Colonic mucosa (tissue), 4 donors: ENCODE results near the gene DDX42. TPM values are rescaled to one million over a fixed set of nuclear protein-coding genes. Genes with fewer than 3 reads are reported as not detected.
"Not testable (repeated sequence)": the region's sequence is repeated elsewhere in the genome, so short reads cannot be mapped to it uniquely, and the experiment has no call there.

Experiments used
- DNase-seq: peaks from one replicate; pipeline ENCODE4 v3.0.0-alpha.2; 2020
- H3K27ac ChIP-seq: fragments of 200-600 bp; one replicate; pipeline ENCODE4 v1.8.0; 2021
- H3K27me3 ChIP-seq: fragments of 200-600 bp; one replicate; pipeline ENCODE4 v1.8.0; 2021
- H3K36me3 ChIP-seq: fragments of 200-600 bp; one replicate; pipeline ENCODE4 v1.8.0; 2021
- H3K4me1 ChIP-seq: fragments of 200-600 bp; one replicate; pipeline ENCODE4 v1.8.0; 2021; ENCODE audit warnings: mild to moderate bottlenecking
- H3K4me3 ChIP-seq: fragments of 200-600 bp; one replicate; pipeline ENCODE4 v1.8.0; 2021
- H3K9ac ChIP-seq, 2 donors: one replicate each; pipeline ENCODE4 v1.7.0; 2013; ENCODE audit warnings: control low read depth in 2 of 2, low read depth in 2 of 2, low read length in 2 of 2
- H3K9me3 ChIP-seq: fragments of 200-600 bp; one replicate; pipeline ENCODE4 v1.8.0; 2021
- intact Hi-C: fragments of 100-400 bp; cut with DNase I; formaldehyde crosslinking; loops from one replicate; pipeline ENCODE4 v1.14.1; 2022
- total RNA-seq, 2 donors: library from RNA; stranded (reverse); fragmentation: NEBNext Ultra II Directional in 1 of 2; extraction: Animal tissue kit (Norgen Biotek cat#: 25700) in 1 of 2; gene quantifications; one replicate each; pipeline ENCODE4 v1.2.1, GENCODE V29; 2021
- TF ChIP-seq, protein P1 (sequence below): fragments of 200-600 bp; IDR thresholded peaks from one replicate; pipeline ENCODE4 v1.8.0; 2022; ENCODE audit warnings: antibody characterized with exemption, mild to moderate bottlenecking
- donor health status: healthy.
- donor health status: DM: no; HTN: no; CAD: no.
- donor health status: DM: no; HTN: no; CAD: no.

Gene DDX42
- total RNA-seq, 2 donors from 2014 or later, result 71.1 to 74.5 TPM

GRCh38 chr17:63840591-63841349, 66.8 kb downstream of the DDX42 start:
- Histone ChIP-seq H3K27me3 (no peaks in the 10 kb centered on the region), H3K36me3 (no peaks in the 10 kb centered on the region), H3K4me3 (peak overlapping the region; percentile 93), H3K4me1 (peaks cover 19% of the 10 kb centered on the region), H3K9me3 (no peaks in the 10 kb centered on the region), H3K9ac (peak overlapping the region; percentile 98 to 99), H3K27ac (peak overlapping the region; percentile 92)
- TF ChIP-seq, protein P1, sequence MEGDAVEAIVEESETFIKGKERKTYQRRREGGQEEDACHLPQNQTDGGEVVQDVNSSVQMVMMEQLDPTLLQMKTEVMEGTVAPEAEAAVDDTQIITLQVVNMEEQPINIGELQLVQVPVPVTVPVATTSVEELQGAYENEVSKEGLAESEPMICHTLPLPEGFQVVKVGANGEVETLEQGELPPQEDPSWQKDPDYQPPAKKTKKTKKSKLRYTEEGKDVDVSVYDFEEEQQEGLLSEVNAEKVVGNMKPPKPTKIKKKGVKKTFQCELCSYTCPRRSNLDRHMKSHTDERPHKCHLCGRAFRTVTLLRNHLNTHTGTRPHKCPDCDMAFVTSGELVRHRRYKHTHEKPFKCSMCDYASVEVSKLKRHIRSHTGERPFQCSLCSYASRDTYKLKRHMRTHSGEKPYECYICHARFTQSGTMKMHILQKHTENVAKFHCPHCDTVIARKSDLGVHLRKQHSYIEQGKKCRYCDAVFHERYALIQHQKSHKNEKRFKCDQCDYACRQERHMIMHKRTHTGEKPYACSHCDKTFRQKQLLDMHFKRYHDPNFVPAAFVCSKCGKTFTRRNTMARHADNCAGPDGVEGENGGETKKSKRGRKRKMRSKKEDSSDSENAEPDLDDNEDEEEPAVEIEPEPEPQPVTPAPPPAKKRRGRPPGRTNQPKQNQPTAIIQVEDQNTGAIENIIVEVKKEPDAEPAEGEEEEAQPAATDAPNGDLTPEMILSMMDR, result no peak
- no peak for DNase-seq
- intact Hi-C loops, result no loop called here

DNA sequence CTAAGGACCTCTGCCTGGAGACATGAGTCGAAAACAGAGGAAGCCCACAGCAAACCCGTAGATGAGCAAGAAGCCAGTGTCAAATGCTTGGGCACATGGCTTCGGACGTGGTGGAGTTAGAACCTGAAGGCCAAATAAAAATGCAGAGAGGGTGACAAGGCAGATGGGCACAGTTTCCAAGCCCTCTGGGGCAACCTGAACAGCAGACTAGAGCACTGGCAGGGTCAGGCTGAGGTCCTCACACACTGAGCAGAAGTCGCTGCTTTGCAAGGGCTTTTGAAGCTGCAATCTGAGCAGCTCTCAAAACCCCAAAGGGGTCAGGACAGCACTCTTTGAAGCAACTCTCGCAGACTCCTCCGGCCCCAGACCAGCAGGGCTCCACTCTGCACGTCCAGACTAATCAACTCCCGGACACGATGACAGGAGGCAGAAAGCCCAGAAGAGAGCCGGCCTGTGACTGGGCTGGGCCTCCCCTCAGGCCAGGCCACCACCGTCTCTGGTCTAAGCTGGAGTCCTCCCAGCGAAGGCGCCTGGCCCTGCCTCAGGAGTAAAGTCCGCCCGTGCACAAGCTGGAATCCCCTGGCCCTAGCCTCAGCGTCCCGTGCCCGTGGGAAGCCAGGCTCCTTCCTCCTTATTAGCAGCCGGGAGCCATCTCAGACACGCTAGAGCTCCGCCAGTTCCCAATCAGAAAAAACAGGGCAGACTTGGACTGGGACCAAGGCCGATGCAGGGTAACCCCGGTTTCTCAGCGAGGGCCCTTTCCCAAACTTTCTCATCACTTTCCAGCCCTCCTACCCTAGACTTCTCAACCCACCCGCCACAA, 67.6 kb downstream of the DDX42 start:
- intact Hi-C loops, result no loop called here
- Histone ChIP-seq H3K27me3 (no peaks in the 10 kb centered on the region), H3K9ac (peak overlapping the region; percentile 98 to 99), H3K36me3 (no peaks in the 10 kb centered on the region), H3K27ac (peak overlapping the region; percentile 92), H3K4me1 (peaks cover 19% of the 10 kb centered on the region), H3K4me3 (peak overlapping the region; percentile 93), H3K9me3 (no peaks in the 10 kb centered on the region)
- TF ChIP-seq, protein P1, result no peak
- peak; percentile 70 for DNase-seq

DNA sequence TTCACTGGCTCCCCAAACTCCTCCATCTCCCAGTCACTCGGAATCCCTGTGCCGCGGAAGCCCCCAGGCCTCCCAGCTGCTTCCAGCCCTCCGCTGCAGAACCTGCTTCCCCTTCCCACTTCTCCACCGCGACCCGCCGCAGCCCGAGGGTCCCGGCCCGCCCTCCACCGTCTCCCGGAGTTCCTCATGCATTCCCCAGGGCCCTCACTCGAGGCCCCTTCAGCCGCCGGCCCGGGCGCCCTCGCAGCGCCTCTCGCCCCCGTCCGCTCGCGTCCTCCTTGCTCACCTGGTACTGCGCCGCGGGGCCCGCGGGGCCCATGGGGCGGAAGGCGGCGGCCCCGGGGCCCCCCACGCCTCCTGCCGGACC, 68.2 kb downstream of the DDX42 start:
- H3K4me3 ChIP-seq, result peak overlapping the region; percentile 93
- intact Hi-C loops, result no loop called here
- DNase-seq, result peak; percentile 53
- peaks cover 19% of the 10 kb centered on the region for H3K4me1 ChIP-seq
- no peaks in the 10 kb centered on the region for H3K9me3 ChIP-seq
- H3K9ac ChIP-seq, result peak overlapping the region; percentile 98 to 99
- H3K27ac ChIP-seq, result peak overlapping the region; percentile 92
- H3K27me3 ChIP-seq, result no peaks in the 10 kb centered on the region
- H3K36me3 ChIP-seq, result no peaks in the 10 kb centered on the region
- TF ChIP-seq, protein P1, result no peak

GRCh38 chr17:63842540-63843386, 68.8 kb downstream of the DDX42 start, which contains the start of gene SMARCD2:
SMARCD2 (minus strand) TSS chr17:63842685; CDS start chr17:63842674, 11 bp downstream.
- TF ChIP-seq, protein P1, result no peak
- peaks cover 19% of the 10 kb centered on the region for H3K4me1 ChIP-seq
- H3K36me3 ChIP-seq, result no peaks in the 10 kb centered on the region
- no peaks in the 10 kb centered on the region for H3K27me3 ChIP-seq
- H3K27ac ChIP-seq, result peak within 1 kb of the TSS; percentile 92
- no peaks in the 10 kb centered on the region for H3K9me3 ChIP-seq
- H3K9ac ChIP-seq, result peak within 1 kb of the TSS; percentile 98 to 99
- intact Hi-C loops, result no loop called here
- DNase-seq, result peak; percentile 99
- peak within 1 kb of the TSS; percentile 93 for H3K4me3 ChIP-seq

DNA sequence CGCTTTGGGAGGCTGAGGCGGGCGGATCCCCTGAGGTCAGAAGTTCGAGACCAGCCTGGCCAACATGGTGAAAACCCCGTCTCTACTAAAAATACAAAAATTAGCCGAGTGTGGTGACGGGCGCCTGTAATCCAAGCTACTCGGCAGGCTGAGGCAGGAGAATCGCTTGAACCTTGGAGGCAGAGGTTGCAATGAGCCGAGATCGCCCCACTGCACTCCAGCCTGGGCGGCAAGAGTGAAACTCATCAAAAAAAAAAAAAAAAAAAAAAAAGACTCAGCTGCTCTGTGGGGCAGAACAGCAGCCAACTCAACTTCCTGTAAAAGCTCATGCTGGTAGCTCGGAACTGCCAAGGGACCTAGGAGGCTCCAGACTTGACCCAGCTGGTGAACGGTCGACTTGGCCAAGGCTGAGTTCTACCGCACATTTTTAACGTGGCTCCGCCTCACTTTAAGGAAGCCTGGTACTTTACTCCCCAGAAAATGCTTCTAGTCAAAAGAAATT, 69.5 kb downstream of the DDX42 start:
- H3K27me3 ChIP-seq, H3K36me3 ChIP-seq, H3K9me3 ChIP-seq, intact Hi-C loops, DNase-seq: not testable (repeated sequence)
- peak overlapping the region; percentile 93 for H3K4me3 ChIP-seq
- H3K9ac ChIP-seq, result peak overlapping the region; percentile 52 to 55
- peak overlapping the region; percentile 92 for H3K27ac ChIP-seq
- H3K4me1 ChIP-seq, result peaks cover 19% of the 10 kb centered on the region
